Dedifferentiated amniotic fluid mesenchymal stem cell (primary cell): ENCODE results near the gene SPON1.
"Not testable (repeated sequence)": the region's sequence is repeated elsewhere in the genome, so short reads cannot be mapped to it uniquely, and the experiment has no call there.

Experiments
- DNase-seq: peaks from one replicate; pipeline ENCODE4 v3.0.0-alpha.2; 2016; ENCODE audit errors: extremely low spot score

SPON1 gene

GRCh38 chr11:14082338-14082737, 119.8 kb downstream of the SPON1 start:
- DNase-seq, result no peak

GRCh38 chr11:14088861-14089260, 126.3 kb downstream of the SPON1 start:
- not testable (repeated sequence) for DNase-seq

- no peak for DNase-seq
Observed at GRCh38 chr11:14089690-14090462, 127.4 kb downstream of the SPON1 start.

- DNase-seq, result not testable (repeated sequence)
Observed at GRCh38 chr11:14090631-14091030, 128.1 kb downstream of the SPON1 start.

GRCh38 chr11:14093065-14093464, 130.5 kb downstream of the SPON1 start:
- DNase-seq, result no peak

GRCh38 chr11:14094481-14095037, 132.0 kb downstream of the SPON1 start:
- DNase-seq, result no peak

- DNase-seq, result no peak
Observed at GRCh38 chr11:14095882-14096281, 133.4 kb downstream of the SPON1 start.

GRCh38 chr11:14096606-14097005, 134.1 kb downstream of the SPON1 start:
- no peak for DNase-seq

GRCh38 chr11:14101388-14101787, 138.9 kb downstream of the SPON1 start:
- DNase-seq, result no peak

- DNase-seq, result no peak
Observed at GRCh38 chr11:14102766-14103165, 140.2 kb downstream of the SPON1 start.

DNA sequence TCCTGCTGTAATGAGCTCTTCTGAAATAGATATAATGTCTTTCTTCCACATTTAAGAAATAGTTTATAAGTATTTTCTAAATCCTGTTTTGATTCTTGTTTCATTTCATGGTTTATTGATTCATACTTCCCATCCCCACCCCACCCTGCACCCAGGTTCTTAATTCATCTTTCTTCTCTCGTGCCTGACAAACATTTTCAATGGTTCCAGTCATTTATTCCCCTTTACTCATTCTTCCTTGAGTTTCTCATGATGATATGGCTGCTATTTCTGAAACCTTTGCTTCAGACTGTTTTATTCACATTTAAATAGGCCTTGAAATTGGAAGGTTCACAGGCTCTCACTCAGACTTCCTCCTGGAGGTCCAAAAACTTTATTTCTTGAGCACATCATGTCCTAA, 142.9 kb downstream of the SPON1 start:
- DNase-seq, result no peak

DNA sequence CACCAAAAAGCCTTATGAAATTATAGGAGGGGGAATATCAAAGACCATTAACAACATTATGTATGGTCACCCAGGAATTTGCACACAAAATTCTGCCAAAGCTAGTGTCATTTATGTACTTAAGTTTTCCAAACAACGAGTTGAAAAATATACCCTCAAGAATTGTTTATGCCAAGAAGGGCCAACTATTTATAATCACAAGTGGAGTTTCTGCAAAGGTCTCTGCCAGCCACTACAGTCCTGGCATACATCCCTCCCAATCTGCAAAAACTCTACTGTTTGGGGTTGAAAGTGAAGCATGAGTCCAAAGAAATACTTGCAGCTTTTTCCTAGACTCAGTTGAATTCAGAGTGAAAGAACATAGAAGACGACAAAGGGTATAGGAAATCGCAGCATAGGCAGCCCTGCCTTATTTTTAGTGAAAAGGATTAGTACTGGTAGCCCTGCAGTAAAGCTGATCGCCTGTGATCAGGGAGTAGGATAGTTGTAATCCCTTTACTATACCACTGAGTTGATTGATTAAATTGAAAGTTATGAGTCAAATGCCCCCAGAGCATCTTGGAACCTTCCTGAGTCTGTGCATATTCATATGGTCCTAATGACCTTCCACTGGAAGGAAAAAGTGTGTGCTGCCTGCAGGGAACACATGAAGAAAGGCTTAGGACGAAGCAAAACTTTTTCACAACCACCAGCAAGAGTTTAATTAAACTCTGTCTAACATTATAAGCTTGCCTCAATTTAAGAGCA, 144.0 kb downstream of the SPON1 start:
- DNase-seq, result no peak

DNA sequence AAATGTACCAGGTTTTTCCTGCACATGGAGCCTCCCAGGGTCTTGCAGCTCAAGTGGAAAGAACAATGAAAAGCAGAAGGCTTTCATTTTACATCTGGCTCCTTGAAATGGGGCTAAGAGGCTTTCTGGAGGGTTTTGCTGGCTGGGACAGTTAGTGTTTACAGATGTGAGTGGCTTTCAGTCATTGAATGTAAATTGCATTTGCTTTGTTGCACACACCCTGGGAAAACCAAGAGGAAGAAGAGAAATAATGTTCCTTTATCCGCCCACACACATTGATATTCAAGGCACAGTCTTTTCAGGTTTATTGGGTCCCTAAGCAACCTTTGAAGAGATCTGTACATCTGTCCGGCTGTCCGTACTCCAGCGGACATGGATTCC, 144.5 kb downstream of the SPON1 start:
- no peak for DNase-seq

- DNase-seq, result no peak
Observed at GRCh38 chr11:14109742-14110141, 147.2 kb downstream of the SPON1 start.

DNA sequence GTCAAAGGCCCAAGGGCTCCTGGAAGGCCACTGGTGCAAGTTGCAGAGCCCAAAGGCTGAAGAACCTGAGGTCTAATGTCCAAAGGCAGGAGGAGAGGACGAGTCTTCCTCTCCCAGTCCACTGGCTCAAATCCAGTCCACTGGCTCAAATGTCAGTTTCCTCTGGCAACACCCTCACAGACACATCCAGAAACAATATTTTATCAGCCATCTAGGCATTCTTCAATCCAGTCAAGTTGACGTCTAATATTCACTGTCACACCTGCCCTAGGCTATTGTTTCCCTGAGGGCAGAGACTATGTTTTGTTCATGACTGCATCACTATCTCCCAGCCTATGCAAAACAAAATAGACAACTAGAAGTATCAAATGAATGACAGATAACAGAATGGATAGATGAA, 148.1 kb downstream of the SPON1 start:
- no peak for DNase-seq

DNA sequence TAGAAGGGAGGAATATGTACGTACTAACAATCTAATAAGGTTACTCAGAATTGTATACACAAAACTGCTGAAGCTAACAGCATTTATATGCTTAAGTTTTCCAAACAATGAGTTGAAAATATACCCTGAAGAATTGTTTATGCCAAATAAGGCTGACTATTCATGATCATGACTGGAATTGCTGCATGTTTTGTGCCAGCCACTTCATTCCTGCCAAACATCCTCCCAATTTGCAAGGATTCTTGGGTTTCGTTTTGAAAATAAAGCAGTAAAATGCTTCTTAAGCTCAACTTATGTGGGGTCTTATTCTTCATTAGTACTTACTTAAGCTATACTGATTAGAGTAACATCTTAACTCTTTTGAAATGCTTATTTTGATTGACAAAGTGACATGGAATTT, 149.0 kb downstream of the SPON1 start:
- DNase-seq, result no peak

DNA sequence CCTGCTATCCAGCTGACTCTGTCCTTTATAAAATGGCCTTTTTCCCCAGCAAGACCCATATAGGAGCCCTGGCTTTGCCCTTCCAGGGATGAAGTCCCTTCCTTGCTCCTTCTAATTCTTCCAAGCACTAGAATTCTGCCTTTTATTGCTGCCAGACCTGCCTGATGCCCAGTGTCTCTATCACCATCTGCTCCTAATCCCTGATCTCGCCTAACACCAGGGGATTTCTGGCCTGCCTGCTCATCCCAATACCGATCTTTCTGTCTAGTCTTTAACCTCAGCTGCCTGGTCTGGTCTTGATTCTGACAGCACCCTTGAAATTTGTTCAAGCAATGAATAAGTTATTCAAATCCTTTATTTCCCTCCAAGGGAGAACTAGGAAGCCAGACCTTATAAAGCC, 150.2 kb downstream of the SPON1 start:
- DNase-seq, result no peak

GRCh38 chr11:14114269-14114668, 151.7 kb downstream of the SPON1 start:
- no peak for DNase-seq

DNA sequence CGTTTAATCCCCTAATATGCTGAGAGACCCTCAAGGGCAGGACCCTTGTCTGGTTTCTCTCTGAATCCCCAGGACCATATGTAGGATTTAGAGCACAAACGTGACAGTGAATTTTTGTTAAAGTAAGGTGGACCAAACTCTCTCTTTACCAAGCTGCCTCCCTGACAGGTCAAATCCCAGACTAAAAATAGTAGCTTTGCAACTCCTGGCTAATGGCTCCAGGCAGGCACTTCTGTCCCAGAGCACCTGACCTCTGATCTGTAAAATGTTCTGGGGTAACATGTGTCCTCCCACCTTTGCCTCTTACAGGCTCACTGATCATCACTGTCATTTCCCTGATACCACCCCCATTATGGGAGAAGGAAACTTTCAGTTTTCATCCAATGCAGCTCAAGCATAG, 152.3 kb downstream of the SPON1 start:
- no peak for DNase-seq

DNA sequence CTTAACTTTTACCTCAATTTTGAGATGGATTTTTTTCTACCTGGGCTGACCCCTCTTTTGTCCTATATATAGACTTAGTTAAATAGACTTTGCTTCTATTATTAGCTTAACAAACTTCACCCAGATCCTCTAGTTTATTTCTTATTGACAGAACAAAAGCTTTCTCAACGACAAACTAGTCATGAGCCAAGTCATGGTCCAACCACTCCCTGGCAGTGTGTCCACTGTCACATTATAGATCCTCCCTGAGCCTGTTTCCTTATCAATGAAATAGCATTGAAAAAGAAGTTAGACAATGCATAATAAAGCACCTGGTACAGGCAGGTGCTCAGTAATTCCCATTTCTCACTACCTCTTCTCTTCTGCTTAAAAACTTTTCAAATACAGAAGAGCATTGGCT, 155.1 kb downstream of the SPON1 start:
- no peak for DNase-seq

DNA sequence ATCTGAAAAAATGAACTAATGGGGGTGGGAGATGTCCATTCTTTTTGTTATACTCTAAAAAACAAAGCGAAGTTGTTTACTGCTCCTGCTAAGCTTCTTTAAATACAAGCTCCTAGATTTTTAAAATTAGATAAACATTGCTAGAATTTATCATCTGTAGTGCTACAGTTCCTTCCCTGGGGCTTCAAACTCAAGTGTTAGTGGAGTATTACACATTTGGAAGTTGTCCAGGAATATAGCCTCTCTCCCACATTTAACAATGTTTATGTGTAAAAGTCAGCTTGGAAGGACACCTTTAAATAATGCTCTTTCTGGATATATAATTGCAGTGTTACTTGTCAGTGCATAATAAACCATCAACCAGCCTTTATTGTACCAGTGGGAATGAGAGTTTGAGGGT, 155.5 kb downstream of the SPON1 start:
- DNase-seq, result no peak

- DNase-seq, result no peak
Observed at GRCh38 chr11:14119357-14119756, 156.8 kb downstream of the SPON1 start.

GRCh38 chr11:14124350-14124749, 161.8 kb downstream of the SPON1 start:
- DNase-seq, result no peak
